22Rv1 (cell line): ENCODE data around the gene LHCGR.

Experiments used
- ZFX ChIP-seq: fragments of 450-650 bp; IDR thresholded peaks from 2 replicates; pipeline ENCODE4 v1.6.1; 2017; ENCODE audit warnings: antibody characterized with exemption, borderline replicate concordance
- TF ChIP-seq, protein P1 (sequence below): fragments of 450-650 bp; IDR thresholded peaks from 2 replicates; pipeline ENCODE4 v1.5.1; 2017; ENCODE audit warnings: mild to moderate bottlenecking

DNA sequence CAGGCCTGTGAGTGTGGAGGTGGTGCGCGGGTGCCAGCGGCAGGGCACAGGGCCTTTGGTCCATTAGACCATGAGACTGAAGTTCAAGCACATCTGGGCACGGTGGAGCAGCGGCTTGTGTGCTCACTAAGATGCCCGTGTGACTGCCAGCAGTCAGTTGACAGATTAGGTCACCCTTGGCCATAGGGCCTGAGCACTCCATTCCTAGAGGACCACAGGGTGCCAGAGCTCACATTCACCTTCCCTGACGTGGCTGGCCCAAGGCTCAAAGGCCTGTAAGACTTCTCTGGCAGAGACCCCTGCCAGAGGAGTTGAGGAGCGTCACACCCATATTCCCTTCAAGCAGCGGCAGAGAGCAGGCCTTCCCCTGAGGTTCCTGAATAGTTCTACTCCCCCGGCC is 650 bp downstream of the LHCGR start:
- TF ChIP-seq, protein P1, sequence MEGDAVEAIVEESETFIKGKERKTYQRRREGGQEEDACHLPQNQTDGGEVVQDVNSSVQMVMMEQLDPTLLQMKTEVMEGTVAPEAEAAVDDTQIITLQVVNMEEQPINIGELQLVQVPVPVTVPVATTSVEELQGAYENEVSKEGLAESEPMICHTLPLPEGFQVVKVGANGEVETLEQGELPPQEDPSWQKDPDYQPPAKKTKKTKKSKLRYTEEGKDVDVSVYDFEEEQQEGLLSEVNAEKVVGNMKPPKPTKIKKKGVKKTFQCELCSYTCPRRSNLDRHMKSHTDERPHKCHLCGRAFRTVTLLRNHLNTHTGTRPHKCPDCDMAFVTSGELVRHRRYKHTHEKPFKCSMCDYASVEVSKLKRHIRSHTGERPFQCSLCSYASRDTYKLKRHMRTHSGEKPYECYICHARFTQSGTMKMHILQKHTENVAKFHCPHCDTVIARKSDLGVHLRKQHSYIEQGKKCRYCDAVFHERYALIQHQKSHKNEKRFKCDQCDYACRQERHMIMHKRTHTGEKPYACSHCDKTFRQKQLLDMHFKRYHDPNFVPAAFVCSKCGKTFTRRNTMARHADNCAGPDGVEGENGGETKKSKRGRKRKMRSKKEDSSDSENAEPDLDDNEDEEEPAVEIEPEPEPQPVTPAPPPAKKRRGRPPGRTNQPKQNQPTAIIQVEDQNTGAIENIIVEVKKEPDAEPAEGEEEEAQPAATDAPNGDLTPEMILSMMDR, result no peak
- no peak for TF ChIP-seq ZFX
